Effector memory CD8-positive, alpha-beta T cell (primary cell): ENCODE data around the gene ZNF594.
A peak's percentile ranks its signal among the peaks of the same experiment; 100 is the strongest.
"Not testable (repeated sequence)": the region's sequence is repeated elsewhere in the genome, so short reads cannot be mapped to it uniquely, and the experiment has no call there.

Experiments
- ATAC-seq: fragments of 150-1000 bp; cut with Tn5 transposase; replicated peaks from 2 replicates; pipeline ENCODE4 v1.10.0; 2021; ENCODE audit warnings: mild to moderate bottlenecking, moderate library complexity
- DNase-seq, 3 experiments: peaks; one replicate each; pipeline ENCODE4 v3.0.0; 2021
- H3K27ac Mint-ChIP-seq, 2 donors: one replicate each; pipeline ENCODE4 v1.8.0; 2022; ENCODE audit warnings: mild to moderate bottlenecking in 2 of 2, mixed read lengths in 2 of 2, moderate library complexity in 2 of 2
- H3K27me3 Mint-ChIP-seq, 2 donors: one replicate each; pipeline ENCODE4 v1.8.0; 2022; ENCODE audit warnings: mixed read lengths in 2 of 2
- H3K36me3 Mint-ChIP-seq: one replicate; pipeline ENCODE4 v1.8.0; 2022; ENCODE audit warnings: mild to moderate bottlenecking, moderate library complexity, mixed read lengths; ENCODE audit not compliant: insufficient read depth
- H3K4me1 Mint-ChIP-seq, 2 donors: one replicate each; pipeline ENCODE4 v1.8.0; 2022; ENCODE audit warnings: low read depth in 2 of 2, mixed read lengths in 2 of 2
- H3K4me3 Mint-ChIP-seq, 2 donors: one replicate each; pipeline ENCODE4 v1.8.0; 2022; ENCODE audit warnings: mild to moderate bottlenecking in 2 of 2, mixed read lengths in 2 of 2, moderate library complexity in 2 of 2
- H3K9me3 Mint-ChIP-seq, 2 donors: one replicate each; pipeline ENCODE4 v1.8.0; 2022; ENCODE audit warnings: mixed read lengths in 2 of 2

The ZNF594 gene

DNA sequence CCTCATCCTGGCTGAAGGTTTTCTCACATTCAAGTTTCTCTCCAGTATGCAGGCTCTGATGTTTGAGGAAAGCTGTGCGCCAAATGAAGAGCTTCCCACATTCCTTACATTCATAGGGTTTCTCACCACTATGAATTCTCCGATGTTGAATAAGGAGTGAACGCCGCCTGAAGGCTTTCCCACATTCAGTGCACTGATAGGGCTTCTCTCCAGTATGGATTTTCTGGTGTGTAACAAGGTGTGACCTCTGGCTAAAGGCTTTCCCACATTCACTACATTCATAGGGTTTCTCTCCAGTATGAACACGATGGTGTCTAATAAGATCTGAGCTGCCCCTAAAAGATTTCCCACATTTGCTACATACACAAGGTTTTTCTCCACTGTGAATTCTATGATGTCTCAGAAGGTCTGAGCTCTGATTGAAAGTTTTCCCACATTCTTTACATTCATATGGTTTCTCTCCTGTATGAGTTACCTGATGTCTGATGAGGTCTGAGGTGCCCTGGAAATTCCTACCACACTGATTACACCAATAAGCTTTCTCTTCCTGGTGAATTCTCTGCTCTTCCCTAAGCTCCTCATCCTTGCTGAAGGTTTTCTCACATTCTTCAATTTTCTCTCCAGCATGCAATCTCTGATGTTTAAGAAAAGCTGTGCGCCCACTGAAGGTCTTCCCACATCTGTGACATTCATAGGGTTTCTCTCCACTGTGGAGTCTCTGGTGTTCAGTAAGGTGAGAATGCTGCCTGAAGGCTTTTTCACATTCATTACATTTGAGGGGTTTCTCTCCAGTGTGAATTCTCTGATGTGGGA lies 8.9 kb downstream of the ZNF594 start:
- Mint-ChIP-seq H3K4me1 (peaks cover 3 to 6% of the 10 kb centered on the region in 2 donors), H3K27me3 (no peaks in the 10 kb centered on the region), H3K4me3 (no peak overlapping the region), H3K36me3 (peaks cover 16% of the 10 kb centered on the region), H3K9me3 (peaks cover 7 to 10% of the 10 kb centered on the region in 2 donors), H3K27ac (no peak overlapping the region)
- no peak for DNase-seq
- ATAC-seq: no peak

- DNase-seq (no peak), ATAC-seq (no peak)
- Mint-ChIP-seq H3K36me3 (peaks cover 16% of the 10 kb centered on the region), H3K27ac (peak overlapping the region in 1 of 2 donors; percentile 60), H3K4me1 (peaks cover 3 to 6% of the 10 kb centered on the region in 2 donors), H3K9me3 (peaks cover 2 to 5% of the 10 kb centered on the region in 2 donors), H3K27me3 (no peaks in the 10 kb centered on the region), H3K4me3 (peak overlapping the region in 1 of 2 donors; percentile 6)
Observed at GRCh38 chr17:5181509-5182305, 10.0 kb downstream of the ZNF594 start.

- Mint-ChIP-seq H3K4me3 (no peak overlapping the region), H3K4me1 (no peaks in the 10 kb centered on the region), H3K27me3 (no peaks in the 10 kb centered on the region), H3K27ac (no peak overlapping the region), H3K36me3 (peaks cover 14% of the 10 kb centered on the region), H3K9me3 (no peaks in the 10 kb centered on the region)
- ATAC-seq (no peak), DNase-seq (no peak)
Observed at GRCh38 chr17:5179003-5179402, 12.7 kb downstream of the ZNF594 start.

DNA sequence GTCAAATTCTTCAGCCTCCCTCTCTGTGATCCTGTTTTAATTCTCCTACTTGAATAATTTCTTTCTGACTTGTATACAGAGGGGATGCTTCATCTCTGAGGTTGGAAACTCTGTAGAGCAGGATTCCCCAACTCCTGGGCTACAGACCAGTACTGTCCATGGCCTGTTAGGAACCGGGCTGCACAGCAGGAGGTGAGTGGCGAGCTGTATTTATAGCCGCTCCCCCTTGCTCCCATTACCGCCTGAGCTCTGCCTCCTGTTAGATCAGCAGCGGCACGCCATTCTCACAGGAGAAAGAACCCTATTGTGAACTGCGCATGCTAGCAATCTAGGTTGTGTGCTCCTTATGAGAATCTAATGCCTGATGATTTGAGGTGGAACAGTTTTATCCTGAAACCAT lies 16.6 kb downstream of the ZNF594 start:
- not testable (repeated sequence) for H3K9me3 Mint-ChIP-seq, H3K27me3 Mint-ChIP-seq, H3K27ac Mint-ChIP-seq, H3K36me3 Mint-ChIP-seq, DNase-seq, H3K4me3 Mint-ChIP-seq, ATAC-seq, H3K4me1 Mint-ChIP-seq

- ATAC-seq, H3K27ac Mint-ChIP-seq, H3K4me3 Mint-ChIP-seq: not testable (repeated sequence)
Observed at GRCh38 chr17:5165791-5166564, 25.7 kb downstream of the ZNF594 start.

DNA sequence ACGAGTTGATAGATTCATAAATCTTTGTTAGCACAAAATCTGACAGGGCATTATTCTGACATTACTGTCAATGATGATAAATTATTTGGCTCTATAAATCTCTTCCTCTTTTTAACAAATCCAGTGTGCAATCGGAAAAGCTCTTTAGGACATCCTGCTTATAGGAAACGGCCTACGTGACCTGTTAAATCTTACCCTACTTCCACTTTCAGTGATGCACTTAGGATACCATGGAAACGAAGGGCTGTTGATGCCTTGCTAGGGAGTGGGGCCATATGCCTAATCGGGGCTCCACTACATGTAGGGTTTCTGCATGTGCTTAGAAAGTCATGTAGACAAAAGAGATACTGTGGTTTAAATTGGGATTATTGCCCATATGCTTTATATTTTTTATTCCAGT lies 27.2 kb downstream of the ZNF594 start:
- no peak for ATAC-seq
- no peak for DNase-seq
- Mint-ChIP-seq H3K36me3 (no peaks in the 10 kb centered on the region), H3K4me1 (no peaks in the 10 kb centered on the region), H3K27me3 (peaks cover 1 to 2% of the 10 kb centered on the region in 2 donors), H3K4me3 (no peak overlapping the region), H3K9me3 (no peaks in the 10 kb centered on the region), H3K27ac (no peak overlapping the region)

More at GRCh38 chr17:5165791-5166564, 25.7 kb downstream of the ZNF594 start:
- not testable (repeated sequence) for H3K4me1 Mint-ChIP-seq, H3K27me3 Mint-ChIP-seq, H3K36me3 Mint-ChIP-seq, DNase-seq, H3K9me3 Mint-ChIP-seq

DNA sequence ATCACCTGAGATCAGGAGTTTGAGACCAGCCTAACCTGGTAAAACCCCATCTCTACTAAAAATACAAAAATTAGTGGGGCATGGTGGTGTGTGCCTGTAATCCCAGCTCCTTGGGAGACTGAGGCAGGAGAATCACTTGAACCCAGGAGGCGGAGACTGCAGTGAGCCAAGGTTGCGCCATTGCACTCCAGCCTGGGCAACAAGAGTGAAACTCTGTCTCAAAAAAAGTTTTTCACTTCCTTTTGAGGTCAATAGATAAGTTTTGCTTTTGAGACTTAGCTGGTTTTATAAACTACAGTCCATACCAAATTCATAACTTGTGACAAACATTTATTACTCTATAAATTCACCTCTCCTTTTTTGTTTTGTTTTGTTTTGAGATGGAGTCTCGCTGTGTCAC lies 29.9 kb downstream of the ZNF594 start:
- peaks cover 22 to 23% of the 10 kb centered on the region in 2 donors for H3K27me3 Mint-ChIP-seq
- DNase-seq, H3K4me3 Mint-ChIP-seq, ATAC-seq, H3K27ac Mint-ChIP-seq, H3K4me1 Mint-ChIP-seq, H3K36me3 Mint-ChIP-seq, H3K9me3 Mint-ChIP-seq: not testable (repeated sequence)

- H3K9me3 Mint-ChIP-seq, H3K27ac Mint-ChIP-seq, DNase-seq, H3K36me3 Mint-ChIP-seq, ATAC-seq, H3K4me3 Mint-ChIP-seq, H3K4me1 Mint-ChIP-seq: not testable (repeated sequence)
- peaks cover 22 to 23% of the 10 kb centered on the region in 2 donors for H3K27me3 Mint-ChIP-seq
Observed at GRCh38 chr17:5160702-5161101, 31.0 kb downstream of the ZNF594 start.

DNA sequence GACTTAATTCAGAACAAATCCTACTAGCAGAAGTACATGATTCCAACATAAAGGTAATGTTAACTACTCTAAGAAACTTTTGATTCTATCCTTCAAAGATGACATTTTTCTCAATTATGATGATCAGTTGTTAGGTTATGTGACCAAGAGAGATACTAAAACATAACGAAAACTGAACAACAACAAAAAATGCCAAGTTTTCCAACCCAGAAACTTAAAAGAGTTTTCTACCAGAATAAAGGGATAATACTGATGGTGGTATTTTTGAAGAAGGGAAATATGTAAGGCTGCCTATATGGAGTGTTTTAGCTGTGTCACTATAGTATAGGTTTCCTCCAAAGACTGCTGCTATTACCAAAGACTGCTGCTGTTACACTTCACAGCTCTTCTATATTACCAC lies 45.5 kb downstream of the ZNF594 start:
- not testable (repeated sequence) for H3K4me3 Mint-ChIP-seq, H3K36me3 Mint-ChIP-seq, H3K27ac Mint-ChIP-seq, DNase-seq, H3K4me1 Mint-ChIP-seq, ATAC-seq, H3K9me3 Mint-ChIP-seq
- peaks cover 6 to 26% of the 10 kb centered on the region in 2 donors for H3K27me3 Mint-ChIP-seq

GRCh38 chr17:5142877-5143276 lies 48.8 kb downstream of the ZNF594 start:
- not testable (repeated sequence) for H3K36me3 Mint-ChIP-seq, H3K4me1 Mint-ChIP-seq, H3K4me3 Mint-ChIP-seq, H3K27ac Mint-ChIP-seq, ATAC-seq, H3K9me3 Mint-ChIP-seq, DNase-seq
- H3K27me3 Mint-ChIP-seq: peaks cover 0 to 18% of the 10 kb centered on the region in 2 donors

- H3K36me3 Mint-ChIP-seq: no peaks in the 10 kb centered on the region
- no peak overlapping the region for H3K4me3 Mint-ChIP-seq
- H3K9me3 Mint-ChIP-seq: no peaks in the 10 kb centered on the region
- ATAC-seq (no peak), DNase-seq (no peak)
- no peak overlapping the region for H3K27ac Mint-ChIP-seq
- H3K4me1 Mint-ChIP-seq: no peaks in the 10 kb centered on the region
- peaks cover 0 to 14% of the 10 kb centered on the region in 2 donors for H3K27me3 Mint-ChIP-seq
Observed at GRCh38 chr17:5139458-5139732, 52.3 kb downstream of the ZNF594 start.

DNA sequence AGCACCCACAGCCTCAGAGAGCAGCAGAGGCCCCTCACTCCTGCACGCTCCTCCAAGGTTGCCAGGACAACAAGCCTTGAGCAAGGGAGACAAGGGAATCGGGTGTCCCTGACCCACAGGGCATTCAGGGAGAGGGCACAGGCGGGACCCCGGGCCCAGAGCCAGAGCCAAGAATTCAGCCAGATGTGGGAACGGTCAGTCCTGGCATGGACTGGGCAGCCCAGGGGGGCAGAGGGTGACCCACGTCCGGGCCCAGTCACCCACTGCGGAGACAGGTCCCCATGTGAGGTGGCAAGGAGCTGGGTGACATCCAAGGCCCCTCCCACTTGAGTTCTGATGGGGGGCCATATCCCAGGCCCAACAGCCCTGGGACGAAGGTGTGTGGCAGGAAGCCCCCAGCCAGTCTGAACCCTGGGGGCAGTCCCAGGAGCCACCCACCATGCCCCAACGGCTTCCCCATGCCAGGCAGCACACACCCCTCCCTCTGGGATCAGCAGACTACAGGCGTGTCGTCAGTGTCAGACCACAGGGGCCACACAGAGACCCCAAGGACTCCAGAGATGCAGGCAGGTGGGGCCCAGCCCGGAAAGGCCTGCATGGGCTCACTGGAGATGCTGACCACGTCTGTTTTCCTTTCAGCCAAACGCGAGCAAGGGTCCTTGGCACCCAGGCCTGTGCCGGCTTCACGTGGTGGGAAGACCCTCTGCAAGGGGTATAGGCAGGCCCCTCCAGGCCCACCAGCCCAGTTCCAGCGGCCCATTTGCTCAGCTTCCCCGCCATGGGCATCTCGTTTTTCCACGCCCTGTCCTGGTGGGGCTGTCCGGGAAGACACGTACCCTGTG lies 52.8 kb downstream of the ZNF594 start:
- no peaks in the 10 kb centered on the region for H3K9me3 Mint-ChIP-seq
- H3K4me1 Mint-ChIP-seq: no peaks in the 10 kb centered on the region
- no peaks in the 10 kb centered on the region for H3K36me3 Mint-ChIP-seq
- DNase-seq (no peak), ATAC-seq (no peak)
- H3K4me3 Mint-ChIP-seq: no peak overlapping the region
- H3K27me3 Mint-ChIP-seq: peaks cover 0 to 17% of the 10 kb centered on the region in 2 donors
- no peak overlapping the region for H3K27ac Mint-ChIP-seq

DNA sequence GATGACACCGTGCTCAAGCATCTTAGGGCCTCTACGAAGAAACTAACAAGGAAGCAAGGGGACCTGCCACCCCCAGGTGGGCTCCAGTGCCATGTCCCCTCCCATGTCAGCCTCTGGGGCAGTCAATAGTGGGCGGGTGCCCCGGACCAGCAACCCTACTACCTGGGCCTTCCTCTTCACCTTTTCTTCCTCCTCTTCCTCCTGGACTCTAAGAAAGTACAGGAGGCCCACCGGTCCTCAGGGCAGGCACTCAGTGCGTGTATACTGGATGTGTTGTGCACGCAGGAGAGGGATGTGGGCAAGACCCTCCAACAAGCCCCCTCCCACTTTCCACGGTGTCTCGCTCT lies 53.5 kb downstream of the ZNF594 start:
- peaks cover 0 to 17% of the 10 kb centered on the region in 2 donors for H3K27me3 Mint-ChIP-seq
- not testable (repeated sequence) for H3K4me3 Mint-ChIP-seq, H3K9me3 Mint-ChIP-seq, H3K4me1 Mint-ChIP-seq, DNase-seq, H3K27ac Mint-ChIP-seq, ATAC-seq, H3K36me3 Mint-ChIP-seq
